H1 (cell line): ENCODE measurements around the gene CWC27. TPM values are rescaled to one million over a fixed set of nuclear protein-coding genes. Genes with fewer than 3 reads are reported as not detected.

Experiments used
- EP300 ChIP-seq, 2 experiments: IDR thresholded peaks; 1 replicate in 1 of 2; 2 replicates in 1 of 2; pipeline ENCODE4 v1.6.1; 2011 to 2012; ENCODE audit warnings: low read depth in 2 of 2, low read length in 2 of 2, mild to moderate bottlenecking in 2 of 2, borderline replicate concordance in 1 of 2, inconsistent platforms in 1 of 2, moderate library complexity in 1 of 2
- FOSL1 ChIP-seq: IDR thresholded peaks from 2 replicates; pipeline ENCODE4 v1.6.1; 2011; ENCODE audit warnings: mild to moderate bottlenecking, low read depth, low read length, moderate library complexity; ENCODE audit not compliant: insufficient read depth
- NRF1 ChIP-seq: IDR thresholded peaks from 2 replicates; pipeline ENCODE4 v1.6.1; 2011; ENCODE audit warnings: mild to moderate bottlenecking, low read depth, low read length, improper control_type of control experiment
- RAD21 ChIP-seq, 2 experiments: IDR thresholded peaks in 1 of 2; conservative IDR thresholded peaks in 1 of 2; 2 replicates each; pipeline ENCODE4 v1.6.1; 2011; ENCODE audit warnings: low read depth in 2 of 2, low read length in 2 of 2, improper control_type of control experiment in 1 of 2, inconsistent platforms in 1 of 2, mild to moderate bottlenecking in 1 of 2, moderate library complexity in 1 of 2
- SP1 ChIP-seq: IDR thresholded peaks from 2 replicates; pipeline ENCODE4 v1.6.1; 2011; ENCODE audit warnings: low read depth, low read length
- YY1 ChIP-seq: IDR thresholded peaks from 2 replicates; pipeline ENCODE4 v1.6.1; 2011; ENCODE audit warnings: low read depth, mild to moderate bottlenecking, low read length
- polyA plus RNA-seq, 7 experiments: library from polyadenylated mRNA; depleted of rRNA in 3 of 7; stranded (reverse) in 5 of 7; unstranded in 2 of 7; fragments of >200 nt in 5 of 7; fragments of 200-250 nt in 2 of 7; gene quantifications; 1 replicate in 5 of 7; 2 replicates in 1 of 7; 4 replicates in 1 of 7; pipeline versions ENCODE4 v1.2.1 to v1.2.3, GENCODE V29; 2011 to 2013; ENCODE audit warnings: missing spikeins in 2 of 7, mixed read lengths in 2 of 7
- total RNA-seq: library from RNA; stranded (reverse); fragmentation: NEBNext Ultra II Directional; extraction: Animal tissue kit (Norgen Biotek cat#: 25700); gene quantifications from 2 replicates; pipeline ENCODE4 v1.2.1, GENCODE V29; 2021

Gene CWC27
- total and polyA plus RNA-seq, 2 of the 8 experiments (the other 6 are each of a cell fraction or from before 2014, with no cell fraction given): 24.9 to 43.4 TPM

DNA sequence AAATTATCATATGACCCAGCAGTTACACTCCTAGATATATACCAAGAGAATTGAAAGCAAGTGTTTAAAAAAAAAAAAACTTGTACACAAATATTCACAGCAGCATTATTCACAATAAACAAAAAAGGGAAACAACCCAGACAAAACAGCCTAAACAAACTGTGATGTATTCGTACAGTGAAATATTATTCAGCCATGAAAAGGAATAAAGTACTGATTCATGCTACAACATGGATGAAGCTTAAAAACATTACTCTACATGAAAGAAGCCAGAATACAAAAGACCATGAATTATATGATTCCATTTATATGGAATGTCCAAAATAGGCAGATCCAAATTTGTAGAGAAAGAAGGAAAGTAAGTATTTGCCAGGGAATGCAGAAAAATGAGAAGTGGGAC, 161.1 kb downstream of the CWC27 start (continued):
- no peak for TF ChIP-seq RAD21 (IDR thresholded peaks at IDR 0.05 in 1 of 2, conservative IDR thresholded peaks at IDR 0.05 in 1 of 2; ENCODE audit: low read depth in 2 of 2, low read length in 2 of 2)
- no peak for TF ChIP-seq FOSL1
- no peak for TF ChIP-seq SP1
- TF ChIP-seq EP300 (IDR thresholded peaks at IDR 0.05; ENCODE audit: borderline replicate concordance in 1 of 2, low read depth in 2 of 2, low read length in 2 of 2): no peak
- TF ChIP-seq YY1: no peak
- TF ChIP-seq NRF1: no peak
- TF ChIP-seq, all 59 proteins: peak for 0
